DMS53 treated with DMSO at 0.1 percent for 48 hours (cell line): Measurements from ENCODE around the gene PADI3.

Experiments used
- DNase-seq: peaks from one replicate; lab custom pipeline; 2025; ENCODE audit not compliant: unreplicated experiment; lab: John Stamatoyannopoulos, UW

Gene PADI3, protein sequence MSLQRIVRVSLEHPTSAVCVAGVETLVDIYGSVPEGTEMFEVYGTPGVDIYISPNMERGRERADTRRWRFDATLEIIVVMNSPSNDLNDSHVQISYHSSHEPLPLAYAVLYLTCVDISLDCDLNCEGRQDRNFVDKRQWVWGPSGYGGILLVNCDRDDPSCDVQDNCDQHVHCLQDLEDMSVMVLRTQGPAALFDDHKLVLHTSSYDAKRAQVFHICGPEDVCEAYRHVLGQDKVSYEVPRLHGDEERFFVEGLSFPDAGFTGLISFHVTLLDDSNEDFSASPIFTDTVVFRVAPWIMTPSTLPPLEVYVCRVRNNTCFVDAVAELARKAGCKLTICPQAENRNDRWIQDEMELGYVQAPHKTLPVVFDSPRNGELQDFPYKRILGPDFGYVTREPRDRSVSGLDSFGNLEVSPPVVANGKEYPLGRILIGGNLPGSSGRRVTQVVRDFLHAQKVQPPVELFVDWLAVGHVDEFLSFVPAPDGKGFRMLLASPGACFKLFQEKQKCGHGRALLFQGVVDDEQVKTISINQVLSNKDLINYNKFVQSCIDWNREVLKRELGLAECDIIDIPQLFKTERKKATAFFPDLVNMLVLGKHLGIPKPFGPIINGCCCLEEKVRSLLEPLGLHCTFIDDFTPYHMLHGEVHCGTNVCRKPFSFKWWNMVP

DNA sequence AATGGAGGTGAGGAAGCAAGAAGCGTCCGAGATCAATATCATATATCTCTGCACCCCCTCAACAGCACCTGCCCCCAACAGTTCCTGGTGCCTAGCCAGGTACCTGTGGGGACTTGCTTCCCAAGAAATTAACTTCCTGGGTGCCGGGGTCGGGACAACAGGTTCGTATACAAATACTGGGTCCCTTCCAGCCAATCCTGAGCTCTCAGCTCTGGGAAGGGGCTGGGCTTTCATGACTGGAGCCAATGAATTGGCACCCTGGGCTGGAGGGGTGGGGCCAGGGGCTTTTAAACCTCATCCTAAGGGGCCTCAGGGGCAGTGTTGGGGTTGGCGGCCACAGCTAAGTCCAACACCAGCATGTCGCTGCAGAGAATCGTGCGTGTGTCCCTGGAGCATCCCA, at the start of gene PADI3:
Gene PADI3, plus strand, starts transcription at position 318 of the 400 bp plus-strand sequence. Its CDS starts 40 bp downstream, at position 358.
- DNase-seq, result no peak

DNA sequence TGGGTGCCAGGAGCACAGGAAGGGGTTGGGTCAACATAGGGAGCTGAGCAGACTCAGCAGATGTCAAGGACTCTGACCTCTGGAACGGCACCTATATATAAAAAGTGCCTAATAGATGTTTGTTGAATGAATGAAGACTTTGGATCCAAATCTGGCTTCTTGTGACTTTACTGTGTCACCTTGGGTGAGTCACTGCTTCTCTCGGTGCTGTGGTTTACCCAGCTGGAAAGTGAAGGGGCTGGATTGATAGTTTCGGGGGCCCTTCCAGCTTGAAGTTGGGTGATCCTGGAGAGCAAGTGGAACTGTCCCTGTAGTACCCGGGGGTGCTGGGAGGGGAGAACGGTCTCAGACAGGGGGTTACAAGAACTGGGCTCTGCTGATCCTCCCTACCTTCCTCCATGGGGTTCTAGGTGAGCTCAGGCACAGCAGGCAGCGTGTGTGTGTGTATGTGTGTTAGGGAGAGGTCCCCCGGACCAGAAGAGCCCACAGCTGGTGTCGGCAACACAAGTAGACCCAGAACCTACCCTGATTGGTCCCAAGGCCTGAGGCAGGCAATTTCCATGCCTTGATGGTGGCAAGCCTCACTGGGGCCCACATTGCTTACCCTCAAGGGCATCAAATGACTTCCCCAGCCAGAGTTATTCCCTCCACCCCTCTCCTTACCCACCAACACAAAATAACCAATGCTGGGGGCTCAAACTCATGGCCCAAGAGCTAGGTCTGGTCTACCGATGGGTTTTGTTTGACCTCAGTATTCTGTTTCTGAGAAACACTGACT, 49.4 kb upstream of the PADI3 start:
- DNase-seq, result no peak

DNA sequence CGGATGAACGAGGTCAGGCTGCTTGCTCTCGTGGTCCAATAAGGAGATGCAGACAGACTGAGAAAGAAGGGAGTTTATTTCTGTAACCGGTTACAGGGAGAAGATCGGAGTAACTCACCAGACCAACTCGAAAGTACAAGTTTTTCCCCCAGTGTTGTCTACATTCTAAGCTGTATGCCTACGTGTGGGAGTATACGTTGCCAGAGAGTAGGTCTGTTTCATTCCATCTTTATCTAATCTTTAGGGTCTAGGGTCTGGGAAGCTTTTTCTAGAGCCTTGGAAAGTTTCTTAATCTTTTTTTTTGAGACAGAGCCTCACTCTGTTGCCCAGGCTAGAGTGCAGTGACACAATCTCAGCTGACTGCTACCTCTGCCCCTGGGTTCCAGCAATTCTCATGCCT, 48.7 kb upstream of the PADI3 start:
- no peak for DNase-seq

DNA sequence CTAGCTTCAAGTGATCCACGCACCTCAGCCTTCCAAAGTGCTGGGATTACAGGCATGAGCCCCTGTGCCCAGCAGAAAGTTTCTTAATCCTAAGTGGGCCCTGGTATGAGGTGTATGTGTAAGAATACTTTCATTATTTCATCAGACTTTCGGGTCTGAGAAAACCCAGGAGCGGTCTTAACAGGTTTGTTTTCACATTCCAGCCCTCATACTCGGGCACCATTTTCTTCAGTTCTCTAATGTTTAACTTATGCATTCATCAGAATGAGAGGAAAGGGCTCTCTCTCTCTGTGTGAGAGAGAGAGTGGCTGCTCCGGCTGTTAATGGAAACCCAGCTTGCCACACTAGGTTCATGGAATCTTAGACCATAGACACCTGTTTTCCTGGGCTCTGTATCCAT, 48.1 kb upstream of the PADI3 start:
- DNase-seq, result no peak

DNA sequence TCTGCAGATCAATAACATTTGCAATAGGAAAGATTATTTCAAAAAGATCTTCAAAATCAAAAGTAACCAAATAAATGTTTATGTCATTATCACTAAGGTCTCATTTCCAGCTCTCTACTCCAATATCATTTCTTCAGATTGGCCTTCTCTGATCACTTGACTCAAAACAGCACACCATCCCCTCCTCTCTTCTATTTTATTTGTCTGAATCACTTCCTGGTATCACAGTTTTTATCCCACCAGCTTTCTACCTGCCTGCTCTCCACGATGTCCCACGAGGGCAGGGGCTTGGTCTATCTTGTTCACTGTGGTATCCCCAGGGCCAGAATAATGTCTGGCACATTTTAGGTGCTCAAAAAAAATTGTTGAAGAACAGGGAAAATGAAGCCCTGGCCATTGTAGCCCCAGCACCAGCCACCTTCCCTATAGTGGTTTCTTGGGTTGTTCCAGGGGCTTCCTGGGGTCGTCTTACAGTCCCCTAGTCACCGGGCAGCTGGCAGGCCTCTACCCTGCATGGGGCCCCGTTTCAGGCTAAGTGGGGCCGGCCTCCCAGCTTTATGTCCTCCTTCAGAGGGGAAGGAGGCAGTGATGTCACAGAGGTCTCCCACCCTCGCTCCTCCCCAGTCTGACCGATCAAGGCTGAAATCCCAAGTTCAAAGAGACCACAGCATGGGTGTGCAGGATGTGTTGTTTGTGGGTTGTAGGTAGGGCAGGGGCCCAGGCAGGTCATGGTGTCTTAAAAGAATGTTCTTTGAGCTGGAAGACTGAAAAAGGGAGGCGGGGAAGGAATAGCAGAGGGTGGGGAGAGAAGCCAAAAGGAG, 47.5 kb upstream of the PADI3 start:
- no peak for DNase-seq

DNA sequence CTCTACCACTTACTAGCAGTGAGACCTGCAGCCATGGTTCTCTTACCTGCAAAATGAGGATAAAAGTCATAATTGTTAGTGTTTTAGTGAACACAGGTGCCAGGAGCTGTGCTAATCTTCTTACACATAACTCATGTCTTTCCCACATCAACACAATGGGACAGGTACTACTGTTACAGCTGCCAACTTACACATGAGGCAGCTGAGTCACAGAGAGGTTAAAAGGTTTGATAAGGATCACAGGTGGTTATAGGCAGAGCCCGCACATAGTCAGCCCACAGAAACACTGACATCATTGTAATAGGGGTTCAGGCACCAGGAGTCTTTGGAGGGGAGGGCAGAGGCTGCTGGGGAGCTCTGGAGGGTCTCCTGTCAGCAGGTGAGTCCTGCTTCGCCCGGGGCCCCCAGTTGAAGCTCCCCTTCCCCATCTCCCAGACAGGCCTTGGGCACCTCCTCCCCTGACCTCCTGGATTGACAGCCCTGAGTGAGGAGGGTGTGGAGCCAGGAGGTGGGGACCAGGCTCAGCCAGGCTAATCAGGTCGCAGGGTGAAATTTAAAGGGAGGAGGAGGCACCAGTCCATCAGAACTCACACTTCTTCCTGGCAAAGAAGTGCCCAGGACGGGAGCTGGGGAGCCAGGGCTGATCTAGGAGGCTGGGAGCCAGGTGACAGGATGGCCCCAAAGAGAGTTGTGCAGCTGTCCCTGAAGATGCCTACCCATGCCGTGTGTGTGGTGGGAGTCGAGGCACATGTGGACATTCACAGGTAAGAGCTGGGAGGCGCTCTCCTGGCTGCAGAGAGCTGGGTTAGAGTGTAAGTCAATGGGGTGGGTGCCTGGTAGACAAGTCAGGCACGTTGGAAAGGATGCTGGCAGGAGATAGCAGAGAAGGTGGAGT, 44.1 kb upstream of the PADI3 start, which contains the start of gene PADI1:
Gene PADI1, plus strand, starts transcription at position 583 of the 895 bp plus-strand sequence. Its CDS starts 90 bp downstream, at position 673.
- DNase-seq, result no peak

DNA sequence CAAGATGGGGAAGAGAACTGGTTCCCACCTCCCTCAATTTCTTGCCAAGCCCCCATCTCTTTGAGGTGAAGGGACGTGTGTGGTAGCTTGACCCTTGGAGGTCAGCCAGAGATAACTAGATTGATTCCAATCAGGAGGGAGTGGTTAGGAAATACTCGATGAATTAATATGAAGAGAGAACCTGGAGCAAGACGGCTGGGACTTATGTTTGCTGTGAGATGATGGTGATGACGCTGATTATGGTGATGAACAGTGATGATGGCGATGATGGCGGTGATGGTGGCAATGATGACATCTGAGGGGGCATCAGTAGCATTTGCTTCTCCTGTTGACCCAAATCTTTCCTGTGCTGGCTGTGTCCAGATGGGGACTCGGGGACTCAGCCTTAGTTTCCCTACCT, 43.2 kb upstream of the PADI3 start:
- DNase-seq, result no peak

DNA sequence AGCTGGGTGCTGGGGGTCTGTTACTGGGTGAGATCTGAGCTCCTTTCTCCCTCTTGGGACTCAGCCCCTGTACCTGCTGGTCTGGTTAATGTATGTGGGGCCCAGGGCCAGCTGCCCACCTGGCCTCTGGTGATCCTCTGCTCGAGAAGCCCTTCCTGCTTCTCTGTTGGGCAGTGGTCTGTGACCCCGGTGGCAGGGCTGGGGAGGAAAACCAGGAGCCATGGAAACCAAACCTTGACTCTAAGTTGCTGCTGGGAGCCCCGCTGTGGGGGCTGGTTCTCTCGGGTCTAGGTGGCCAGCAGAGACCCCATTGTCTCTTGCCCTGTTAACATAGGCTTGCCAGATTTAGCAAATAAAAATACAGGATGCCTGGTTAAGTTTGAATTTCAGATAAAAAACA, 42.7 kb upstream of the PADI3 start:
- DNase-seq, result no peak

DNA sequence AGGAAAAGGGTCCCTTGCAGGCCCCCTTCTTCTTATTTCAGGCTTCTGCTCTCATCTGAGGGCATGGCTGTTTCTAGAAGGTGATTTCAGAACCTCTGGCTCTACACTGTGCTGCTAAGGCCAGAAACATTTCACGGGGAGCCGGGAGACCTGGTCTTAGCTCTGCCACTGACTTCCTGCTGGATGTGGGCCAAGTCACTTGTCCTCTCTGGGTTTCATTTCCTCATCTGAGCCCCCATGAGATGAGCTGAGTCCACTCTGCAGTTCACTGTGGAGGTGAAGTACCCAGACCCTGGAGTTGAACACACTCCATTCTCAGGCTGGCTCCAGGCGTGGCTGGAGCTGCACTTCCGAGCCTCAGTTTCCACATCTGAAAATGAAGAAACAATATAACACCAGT, 41.9 kb upstream of the PADI3 start:
- DNase-seq, result peak; percentile 15

DNA sequence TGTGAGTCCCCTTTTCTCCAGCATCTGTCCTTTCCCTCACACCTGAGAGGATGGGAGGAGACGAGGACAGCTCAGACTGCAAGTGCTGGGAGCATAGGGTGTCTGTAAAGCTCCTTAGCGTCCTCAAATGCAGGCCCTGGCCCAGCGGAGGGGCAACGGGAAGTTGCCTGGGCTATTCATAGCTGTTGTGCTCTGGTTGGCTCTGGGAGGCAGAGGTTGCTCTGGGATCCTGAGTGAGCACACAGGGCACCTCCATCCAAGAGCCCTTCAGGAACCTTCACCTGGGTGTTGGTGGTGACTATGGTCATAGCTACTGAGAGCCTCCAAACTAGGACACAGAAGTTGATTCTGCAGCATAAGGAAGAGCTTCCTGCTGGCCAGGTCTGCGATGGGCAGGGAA, 41.4 kb upstream of the PADI3 start:
- peak; percentile 26 for DNase-seq

DNA sequence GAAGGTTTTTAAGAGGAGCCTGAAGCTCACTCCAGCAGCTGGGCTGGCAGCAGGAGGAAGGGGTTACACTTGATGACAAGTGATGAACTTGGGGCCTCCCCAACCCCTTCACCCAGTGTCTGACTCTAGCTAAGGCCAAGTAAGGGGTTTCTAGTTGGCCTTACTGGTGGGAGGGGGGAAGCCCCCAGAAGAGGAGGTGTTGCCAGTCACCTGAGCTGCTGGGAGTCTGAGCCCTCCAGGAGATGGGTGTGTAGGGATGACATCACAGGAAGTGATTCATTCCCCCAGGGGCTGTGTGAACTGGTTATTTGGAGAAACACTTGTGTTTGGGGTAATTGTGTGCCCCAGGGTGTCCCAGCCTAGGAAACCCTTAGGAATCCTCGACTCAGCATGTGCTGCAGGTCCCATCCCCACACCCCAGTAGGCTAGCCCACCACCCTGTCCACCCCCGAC, 40.9 kb upstream of the PADI3 start:
- DNase-seq, result no peak

DNA sequence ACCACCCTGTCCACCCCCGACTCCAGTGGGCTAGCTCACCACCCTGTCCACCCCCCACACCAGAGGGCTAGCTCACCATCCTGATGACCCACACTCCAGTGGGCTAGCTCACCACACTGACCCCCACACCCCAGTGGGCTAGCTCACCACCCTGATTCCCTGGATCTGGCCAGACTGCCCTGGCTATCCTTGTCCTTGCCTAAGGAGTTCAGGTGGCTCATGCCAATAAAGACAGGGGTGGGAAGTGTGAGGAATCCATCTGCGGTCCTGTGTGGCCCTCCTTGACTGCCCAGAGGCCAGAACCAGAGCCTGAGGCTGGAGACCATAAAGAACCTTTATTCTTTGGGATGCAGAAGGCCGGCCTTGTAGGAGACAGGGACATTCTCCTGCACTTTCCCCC, 40.4 kb upstream of the PADI3 start:
- DNase-seq, result no peak

DNA sequence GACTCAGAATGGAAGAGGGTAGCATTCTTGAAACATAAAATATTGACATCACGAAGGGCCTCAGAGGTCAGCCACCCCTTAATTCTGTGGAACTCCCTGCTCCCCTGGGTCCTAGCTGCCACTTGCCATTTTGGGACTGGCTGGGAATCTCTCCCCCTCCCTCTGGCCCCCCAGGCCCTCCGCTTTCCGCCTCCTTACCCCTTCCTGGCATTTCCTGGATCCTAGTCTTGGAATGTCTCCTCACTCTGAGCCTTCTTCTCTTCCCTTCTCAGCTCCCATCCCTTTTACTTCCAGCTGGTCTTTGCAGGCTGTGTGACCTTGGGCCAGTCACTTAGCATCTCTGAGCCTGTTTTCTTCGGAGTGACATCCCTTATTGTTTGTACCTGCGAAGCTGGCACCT, 39.5 kb upstream of the PADI3 start:
- no peak for DNase-seq

DNA sequence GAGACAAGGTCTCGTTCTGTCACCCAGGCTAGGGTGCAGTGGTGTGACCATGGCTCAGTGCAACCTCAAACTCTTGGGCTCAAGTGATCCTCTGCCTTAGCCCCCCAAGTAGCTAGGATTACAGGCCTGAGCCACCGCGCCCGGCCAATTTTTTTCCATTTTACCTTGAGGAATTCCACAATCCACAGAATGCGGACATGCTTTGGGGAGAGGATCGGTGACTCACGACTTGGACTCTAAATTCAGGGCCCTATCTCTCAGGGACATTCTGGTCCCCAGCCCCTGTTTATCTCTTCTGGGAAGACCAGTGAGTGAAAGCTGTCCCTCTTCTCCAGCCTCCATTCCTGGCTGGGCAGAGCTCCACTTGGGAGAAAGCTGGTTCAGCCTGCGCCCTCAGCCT, 38.7 kb upstream of the PADI3 start:
- DNase-seq, result no peak

DNA sequence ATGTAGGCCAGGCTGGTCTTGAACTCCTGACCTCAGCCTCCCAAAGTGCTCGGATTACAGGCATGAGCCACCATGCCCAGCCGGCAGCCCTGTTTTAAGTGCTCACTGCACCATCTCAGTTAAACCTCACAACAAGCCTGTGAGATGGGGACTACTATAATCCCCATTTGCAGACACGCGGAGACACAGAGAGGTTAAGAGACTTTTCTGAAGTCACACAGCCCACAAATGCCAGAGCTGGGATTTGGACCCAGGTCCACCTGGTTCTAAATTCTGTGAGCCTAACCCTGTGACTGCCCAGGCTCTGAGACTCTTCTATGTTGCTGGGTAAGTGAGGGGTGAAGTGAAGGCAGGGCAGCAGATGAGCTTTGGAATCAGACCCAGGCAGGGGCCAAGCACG, 37.5 kb upstream of the PADI3 start:
- no peak for DNase-seq

DNA sequence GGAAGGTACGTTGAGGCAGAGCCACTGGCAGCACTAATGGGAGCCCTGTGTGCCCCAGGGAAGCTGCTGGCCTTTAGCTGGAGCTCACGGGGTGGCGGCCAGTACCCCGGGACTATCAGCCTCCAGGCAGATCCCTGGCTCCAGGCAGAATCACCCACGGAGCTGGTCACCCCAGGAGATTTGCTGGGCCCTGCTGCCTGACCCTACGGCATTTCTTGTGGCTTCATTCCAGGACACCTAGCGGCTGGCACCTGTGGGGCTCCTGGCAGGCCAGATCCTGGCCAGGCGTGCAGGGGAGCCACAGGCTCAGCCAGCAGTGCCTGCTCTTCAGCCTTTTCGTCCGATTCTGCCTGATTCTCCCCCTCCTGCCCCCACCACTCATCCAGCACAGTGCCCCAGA, 36.9 kb upstream of the PADI3 start:
- DNase-seq, result no peak

DNA sequence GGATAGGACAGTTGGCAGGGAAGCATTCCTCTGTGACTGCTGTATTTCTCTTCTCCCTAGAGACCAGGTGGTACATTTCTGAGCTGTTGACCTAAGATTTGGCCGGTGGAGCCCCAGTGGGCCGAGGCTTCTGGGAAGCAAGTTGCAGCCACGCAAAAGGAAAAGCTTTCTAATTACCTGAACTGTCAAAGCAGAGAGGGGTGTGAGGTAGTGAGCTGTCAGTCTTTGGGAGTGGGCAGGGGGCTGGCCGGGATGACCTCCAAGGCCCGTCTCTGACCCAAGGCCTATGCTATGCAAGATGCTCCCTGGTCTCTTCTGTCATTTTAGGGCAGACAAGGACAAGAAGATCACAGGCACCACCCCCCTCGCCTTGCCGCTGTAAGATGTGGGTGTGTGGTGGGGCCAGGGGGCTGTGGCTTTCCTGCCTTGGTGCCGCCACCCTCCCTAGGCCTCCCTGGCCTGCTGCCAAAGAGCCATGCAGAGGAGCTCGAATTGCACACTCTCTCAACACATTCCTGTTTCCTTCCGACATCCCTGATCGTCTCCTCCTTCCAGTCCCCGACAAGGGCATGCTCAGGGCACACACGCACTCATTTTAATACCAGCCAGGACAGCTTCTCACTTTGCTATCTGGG, 36.3 kb upstream of the PADI3 start:
- DNase-seq, result no peak

DNA sequence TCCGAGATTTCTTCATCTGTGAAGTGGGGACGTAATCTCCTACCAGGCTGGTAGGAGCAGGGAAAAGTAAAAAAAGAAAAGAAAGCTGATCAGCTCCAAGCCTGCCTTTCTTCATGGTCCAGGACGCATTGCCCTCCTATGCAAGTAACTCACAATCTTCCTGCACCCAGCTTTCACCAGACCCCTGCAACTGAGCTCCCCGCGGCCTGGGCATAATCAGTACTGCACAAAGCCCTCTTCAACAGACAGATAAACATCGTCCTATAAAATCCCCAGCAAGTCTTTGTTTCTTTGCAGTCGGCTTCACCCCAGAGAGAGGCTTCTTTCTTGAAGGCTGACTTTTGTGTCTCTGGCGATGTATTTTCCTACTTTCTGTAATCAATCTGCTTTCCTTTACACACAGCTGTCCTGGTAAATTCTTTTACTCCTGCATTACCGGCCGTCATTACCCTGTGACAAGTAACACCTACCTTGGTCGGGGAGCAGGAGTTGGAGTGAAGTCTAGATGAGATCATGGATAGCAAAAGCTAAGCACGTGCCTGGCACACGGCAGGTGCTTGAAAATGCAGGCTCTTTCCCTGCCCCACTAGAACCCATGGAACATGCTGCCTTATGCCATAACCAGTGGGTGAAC, 35.6 kb upstream of the PADI3 start:
- no peak for DNase-seq

DNA sequence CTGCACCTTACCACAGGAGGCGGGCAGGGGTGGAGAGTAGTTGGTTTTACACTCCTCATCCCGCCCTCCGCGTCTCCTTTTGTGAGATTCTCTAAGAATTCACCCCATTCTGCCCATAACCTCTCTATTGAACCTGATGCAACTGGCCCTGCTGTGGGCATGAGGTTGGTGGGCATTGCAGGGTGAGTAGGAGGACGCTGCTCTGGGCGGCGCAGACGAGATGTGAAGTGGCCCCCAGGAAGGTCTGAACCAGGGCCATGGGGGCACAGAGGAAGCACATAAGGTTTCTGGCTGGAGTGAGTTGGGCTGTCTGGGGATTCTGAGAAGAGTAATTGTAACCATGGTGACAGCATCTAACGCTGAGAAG, 35.1 kb upstream of the PADI3 start:
- DNase-seq, result no peak
